ENCODE measurements around the gene U2SURP.

- no peak for TF ChIP-seq EZH2 (IDR thresholded peaks at IDR 0.05; ENCODE audit: borderline replicate concordance)
- no peak for TF ChIP-seq CTCF (IDR thresholded peaks at IDR 0.05; ENCODE audit: poor library complexity)
Measured at GRCh38 chr3:143002083-143002712, 828 bp downstream of the U2SURP start.

Measured in hepatocyte (in vitro differentiated cells).